ENCODE data around the gene MIAT. TPM values are rescaled to one million over a fixed set of nuclear protein-coding genes. Genes with fewer than 3 reads are reported as not detected.

Gene MIAT
- total and polyA plus RNA-seq, 2 of the 4 experiments (the other 2 are of a cell fraction), result 0.54 to 0.65 TPM

DNA sequence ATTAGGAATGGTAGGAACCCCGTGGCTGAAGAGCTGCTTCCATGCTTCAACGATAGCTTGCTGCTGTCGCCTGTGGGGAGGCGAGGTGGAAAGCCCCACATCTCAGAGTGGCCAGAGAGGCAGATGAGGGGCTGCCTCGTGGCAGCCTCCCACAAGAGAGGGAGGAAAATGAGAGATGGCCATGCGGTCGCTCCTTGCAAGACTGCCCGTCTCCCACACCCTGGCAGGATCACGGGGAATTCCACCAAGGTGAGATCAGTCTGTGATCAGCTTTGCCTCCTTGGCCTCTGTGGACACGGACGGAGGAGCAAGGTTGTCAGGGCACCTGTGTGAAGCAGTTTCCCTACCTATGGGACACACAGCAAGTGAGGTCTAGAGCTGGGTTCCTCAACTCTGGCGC, 32.6 kb upstream of the MIAT start:
- Histone ChIP-seq H4K5ac (ENCODE audit: low read depth, low read length) (no peak overlapping the region), H2BK5ac (ENCODE audit: low read depth, low read length, poor library complexity, severe bottlenecking) (no peak overlapping the region), H3K27ac (ENCODE audit: insufficient read depth, low read length) (no peak overlapping the region), H3K23ac (ENCODE audit: low read depth, low read length) (no peak overlapping the region), H2AK5ac (ENCODE audit: low read depth, low read length) (no peak overlapping the region), H3K4me1 (ENCODE audit: control insufficient read depth, insufficient read depth, low read length) (no peaks in the 10 kb centered on the region), H3K9ac (ENCODE audit: low read depth, low read length) (no peak overlapping the region), H3K56ac (ENCODE audit: extremely low read depth, insufficient read depth, low read length) (no peak overlapping the region), H2BK15ac (ENCODE audit: low read depth, low read length) (no peak overlapping the region; the same call in 2 of the 3 replicates), H2BK120ac (ENCODE audit: low read depth, low read length) (no peak overlapping the region), H2AK9ac (replicated peaks; ENCODE audit: low read depth, low read length, poor library complexity) (no peak overlapping the region), H2AFZ (replicated peaks; ENCODE audit: low read length, poor library complexity) (peak overlapping the region; percentile 47), H3K79me1 (ENCODE audit: low read depth in 1 of 2, low read length in 2 of 2) (no peaks in the 10 kb centered on the region), H4K91ac (ENCODE audit: insufficient read depth, low read depth, low read length) (no peak overlapping the region), H3K36me3 (ENCODE audit: control insufficient read depth, insufficient read depth, low read length) (no peaks in the 10 kb centered on the region), H3K4me3 (ENCODE audit: insufficient read depth, low read depth, low read length) (no peak overlapping the region), H3K14ac (replicated peaks; ENCODE audit: low read depth, low read length) (no peak overlapping the region), H4K8ac (ENCODE audit: low read depth in 2 of 2, low read length in 2 of 2) (no peak overlapping the region), H2BK20ac (ENCODE audit: low read depth, low read length) (no peak overlapping the region), H3K9me1 (ENCODE audit: insufficient read depth, low read length) (no peaks in the 10 kb centered on the region), H3K27me3 (ENCODE audit: control insufficient read depth, insufficient read depth, low read length) (peaks cover 31% of the 10 kb centered on the region), H3K9me3 (ENCODE audit: control insufficient read depth, insufficient read depth, low read length) (no peaks in the 10 kb centered on the region), H3K18ac (ENCODE audit: low read depth, low read length) (no peak overlapping the region), H3K4me2 (ENCODE audit: low read depth, low read length) (no peak overlapping the region), H4K20me1 (ENCODE audit: insufficient read depth, low read length) (no peaks in the 10 kb centered on the region), H3K4ac (ENCODE audit: low read depth, low read length) (no peak overlapping the region)
- in situ Hi-C loops (cut with MboI; ENCODE audit: low sequenced_read_pairs) (no loop called here), intact Hi-C loops (cut with micrococcal nuclease) (no loop called here), dilution Hi-C loops (cut with HindIII; ENCODE audit: low sequenced_read_pairs, unreplicated experiment) (no loop called here)
- no peak for DNase-seq
- BruUV-seq (replicated peaks), result no TSS peak
- ChIA-PET POLR2A (ENCODE audit: unreplicated experiment) (no interaction called here), CTCF (no interaction called here)
- WGBS, 2 experiments (ENCODE audit: extremely low coverage in 2 of 2, insufficient read length in 1 of 2), result 80% methylated on average over 5 of the region's 12 CpGs; no CpG with 5 or more reads in 1 of the 2 experiments
- ATAC-seq (ENCODE audit: low read depth), result no peak
- TF ChIP-seq ELK1 (IDR thresholded peaks at IDR 0.05; ENCODE audit: borderline replicate concordance, low read depth, low read length), result no peak
- TF ChIP-seq CHD1 (IDR thresholded peaks at IDR 0.05; ENCODE audit: low read depth, low read length), result no peak
- no peak for TF ChIP-seq RFX5 (IDR thresholded peaks at IDR 0.05; ENCODE audit: low read depth, low read length)
- no peak for TF ChIP-seq NFE2L2 (IDR thresholded peaks at IDR 0.05; ENCODE audit: low read depth, low read length)
- no peak for TF ChIP-seq RAD21 (IDR thresholded peaks at IDR 0.05; ENCODE audit: low read length)
- no peak for TF ChIP-seq FOS (IDR thresholded peaks at IDR 0.05; ENCODE audit: low read depth, low read length)
- TF ChIP-seq MAFK (IDR thresholded peaks at IDR 0.05; ENCODE audit: low read depth, low read length), result no peak
- TF ChIP-seq USF2 (IDR thresholded peaks at IDR 0.05; ENCODE audit: low read depth, low read length), result no peak
- TF ChIP-seq BHLHE40 (IDR thresholded peaks at IDR 0.05; ENCODE audit: low read depth, low read length), result no peak
- TF ChIP-seq, protein P1, sequence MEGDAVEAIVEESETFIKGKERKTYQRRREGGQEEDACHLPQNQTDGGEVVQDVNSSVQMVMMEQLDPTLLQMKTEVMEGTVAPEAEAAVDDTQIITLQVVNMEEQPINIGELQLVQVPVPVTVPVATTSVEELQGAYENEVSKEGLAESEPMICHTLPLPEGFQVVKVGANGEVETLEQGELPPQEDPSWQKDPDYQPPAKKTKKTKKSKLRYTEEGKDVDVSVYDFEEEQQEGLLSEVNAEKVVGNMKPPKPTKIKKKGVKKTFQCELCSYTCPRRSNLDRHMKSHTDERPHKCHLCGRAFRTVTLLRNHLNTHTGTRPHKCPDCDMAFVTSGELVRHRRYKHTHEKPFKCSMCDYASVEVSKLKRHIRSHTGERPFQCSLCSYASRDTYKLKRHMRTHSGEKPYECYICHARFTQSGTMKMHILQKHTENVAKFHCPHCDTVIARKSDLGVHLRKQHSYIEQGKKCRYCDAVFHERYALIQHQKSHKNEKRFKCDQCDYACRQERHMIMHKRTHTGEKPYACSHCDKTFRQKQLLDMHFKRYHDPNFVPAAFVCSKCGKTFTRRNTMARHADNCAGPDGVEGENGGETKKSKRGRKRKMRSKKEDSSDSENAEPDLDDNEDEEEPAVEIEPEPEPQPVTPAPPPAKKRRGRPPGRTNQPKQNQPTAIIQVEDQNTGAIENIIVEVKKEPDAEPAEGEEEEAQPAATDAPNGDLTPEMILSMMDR (conservative IDR thresholded peaks at IDR 0.05; ENCODE audit: low read depth, low read length), result no peak
- no peak for TF ChIP-seq CEBPB (IDR thresholded peaks at IDR 0.05; ENCODE audit: low read depth, low read length)
- no peak for TF ChIP-seq MXI1 (IDR thresholded peaks at IDR 0.05; ENCODE audit: borderline replicate concordance, low read depth, low read length)

Data from IMR-90 (cell line).